ENCODE measurements around the gene SRD5A1.

- no peak for TF ChIP-seq CTCF (IDR thresholded peaks at IDR 0.05)
- TF ChIP-seq POLR2A (IDR thresholded peaks at IDR 0.05), result no peak
Observed at GRCh38 chr5:6698696-6699095, 65.5 kb downstream of the SRD5A1 start.
